A549 (cell line): ENCODE data around the gene ILK. TPM values are rescaled to one million over a fixed set of nuclear protein-coding genes. Genes with fewer than 3 reads are reported as not detected.

Source experiments
- ATAC-seq, 2 experiments: fragments of 200-7000 bp in 1 of 2; fragments of >200 bp in 1 of 2; cut with Nextera tagmentation in 1 of 2; cut with Tn5 transposase in 1 of 2; 3 replicates each; pipeline versions ENCODE4 v1.8.0 to v1.9.1; 2018 to 2020; ENCODE audit warnings: mild to moderate bottlenecking in 1 of 2, moderate library complexity in 1 of 2
- CTCF ChIA-PET: fragments of 300-600 bp; sonication (Branson Sonifier 250); formaldehyde crosslinking; extraction: SDS; loops from one replicate; lab custom pipeline; 2021; ENCODE audit warnings: antibody characterized with exemption, inconsistent platforms; lab: Yijun Ruan, JAX
- POLR2A ChIA-PET: fragments of 350-600 bp; formaldehyde crosslinking; extraction: SDS; loops from one replicate; lab custom pipeline; 2021; ENCODE audit warnings: antibody characterized with exemption, inconsistent platforms; lab: Yijun Ruan, JAX
- DNase-seq, 2 experiments: peaks; one replicate each; pipeline versions ENCODE4 v3.0.0 to v3.0.0-alpha.2; 2011 to 2016; ENCODE audit warnings: low read depth in 1 of 2, low spot score in 1 of 2
- FAIRE-seq: peaks from 2 replicates; lab custom pipeline; 2011; peaks lifted over from hg19 to GRCh38; lab: Jason Lieb, UNC
- H3K27ac ChIP-seq, 2 experiments: fragments of >200 bp; sonication (Bioruptor Twin); formaldehyde crosslinking; 3 replicates each; pipeline ENCODE4 v1.5.1; 2016 to 2017
- H3K4me1 ChIP-seq: fragments of >200 bp; sonication (Bioruptor Twin); formaldehyde crosslinking; 3 replicates; pipeline ENCODE4 v1.6.1; 2016
- H3K4me2 ChIP-seq: fragments of >200 bp; sonication (Bioruptor Twin); formaldehyde crosslinking; 3 replicates; pipeline ENCODE4 v1.6.1; 2016
- H3K4me3 ChIP-seq: fragments of >200 bp; sonication (Bioruptor Twin); formaldehyde crosslinking; 3 replicates; pipeline ENCODE4 v1.5.1; 2016
- H3K9me3 ChIP-seq: fragments of >200 bp; sonication (Bioruptor Twin); formaldehyde crosslinking; 3 replicates; pipeline ENCODE4 v1.6.1; 2016
- BHLHE40 ChIP-seq: IDR thresholded peaks from 2 replicates; pipeline ENCODE4 v1.6.1; 2012; ENCODE audit warnings: low read depth, low read length, inconsistent platforms
- CBX2 ChIP-seq: fragments of 200-600 bp; sonication (generic); IDR thresholded peaks from 2 replicates; pipeline ENCODE4 v1.6.1; 2016; ENCODE audit warnings: low read depth, mild to moderate bottlenecking, borderline replicate concordance
- CBX8 ChIP-seq: fragments of 200-600 bp; sonication (generic); IDR thresholded peaks from 2 replicates; pipeline ENCODE4 v1.6.1; 2016
- CEBPB ChIP-seq, 2 experiments: fragments of >200 bp in 1 of 2; sonication (Bioruptor Twin) in 1 of 2; formaldehyde crosslinking in 1 of 2; IDR thresholded peaks; 2 replicates each; pipeline ENCODE4 v1.6.1; 2012 to 2016
- CHD2 ChIP-seq: fragments of 150-350 bp; IDR thresholded peaks from 2 replicates; pipeline ENCODE4 v1.6.1; 2014; ENCODE audit warnings: low read length; ENCODE audit not compliant: partially characterized antibody
- EP300 ChIP-seq, 2 experiments: fragments of >200 bp; sonication (Bioruptor Twin); formaldehyde crosslinking; IDR thresholded peaks; 2 replicates in 1 of 2; 3 replicates in 1 of 2; pipeline ENCODE4 v1.6.1; 2016 to 2017
- ESRRA ChIP-seq: fragments of 150-350 bp; IDR thresholded peaks from 2 replicates; pipeline ENCODE4 v1.6.1; 2014; ENCODE audit warnings: mild to moderate bottlenecking, low read length, borderline replicate concordance
- FOSB ChIP-seq: fragments of 250-450 bp; sonication (Bioruptor Pico); IDR thresholded peaks from 2 replicates; pipeline ENCODE4 v1.5.0; 2020; ENCODE audit warnings: mild to moderate bottlenecking, moderate library complexity
- HDAC2 ChIP-seq: fragments of 200-600 bp; sonication (generic); IDR thresholded peaks from 2 replicates; pipeline ENCODE4 v1.6.1; 2016
- HOXB13 ChIP-seq: fragments of 250-450 bp; sonication (Bioruptor Pico); IDR thresholded peaks from 2 replicates; pipeline ENCODE4 v1.5.0; 2020; ENCODE audit warnings: low read depth, mild to moderate bottlenecking, moderate library complexity
- JUN ChIP-seq, 2 experiments: fragments of >200 bp; sonication (Bioruptor Twin); formaldehyde crosslinking; IDR thresholded peaks; 2 replicates in 1 of 2; 3 replicates in 1 of 2; pipeline ENCODE4 v1.6.1; 2016 to 2017
- JUNB ChIP-seq: fragments of >200 bp; sonication (Bioruptor Twin); formaldehyde crosslinking; IDR thresholded peaks from 2 replicates; pipeline ENCODE4 v1.6.1; 2016
- MAFK ChIP-seq: fragments of 450-650 bp; IDR thresholded peaks from 2 replicates; pipeline ENCODE4 v1.6.1; 2014; ENCODE audit not compliant: partially characterized antibody
- MAZ ChIP-seq: fragments of 150-350 bp; IDR thresholded peaks from 2 replicates; pipeline ENCODE4 v1.6.1; 2014; ENCODE audit warnings: antibody characterized with exemption, low read depth, low read length, borderline replicate concordance
- MYC ChIP-seq: IDR thresholded peaks from 2 replicates; pipeline ENCODE4 v1.6.1; 2012; ENCODE audit warnings: mild to moderate bottlenecking, inconsistent platforms, low read length, improper control_type of control experiment, borderline replicate concordance
- NFE2L2 ChIP-seq: fragments of 150-350 bp; conservative IDR thresholded peaks from 2 replicates; pipeline ENCODE4 v1.6.1; 2014; ENCODE audit warnings: low read length
- NPAS2 ChIP-seq: fragments of 250-450 bp; sonication (Bioruptor Pico); IDR thresholded peaks from 2 replicates; pipeline ENCODE4 v1.8.0; 2022; ENCODE audit warnings: mild to moderate bottlenecking, moderate library complexity, borderline replicate concordance
- PHF8 ChIP-seq: fragments of 200-600 bp; sonication (generic); IDR thresholded peaks from 2 replicates; pipeline ENCODE4 v1.6.1; 2016; ENCODE audit warnings: low read depth, mild to moderate bottlenecking, antibody characterized with exemption, moderate library complexity, borderline replicate concordance
- RAD21 ChIP-seq, 2 experiments: fragments of >200 bp in 1 of 2; sonication (Bioruptor Twin) in 1 of 2; formaldehyde crosslinking in 1 of 2; IDR thresholded peaks in 1 of 2; conservative IDR thresholded peaks in 1 of 2; 2 replicates in 1 of 2; 3 replicates in 1 of 2; pipeline ENCODE4 v1.6.1; 2012 to 2018; ENCODE audit warnings: inconsistent platforms in 1 of 2
- RARB ChIP-seq: fragments of 250-450 bp; sonication (Bioruptor Pico); IDR thresholded peaks from 2 replicates; pipeline ENCODE4 v1.8.0; 2021; ENCODE audit warnings: mild to moderate bottlenecking, moderate library complexity
- RCOR1 ChIP-seq: fragments of 150-350 bp; IDR thresholded peaks from 2 replicates; pipeline ENCODE4 v1.6.1; 2014; ENCODE audit warnings: antibody characterized with exemption, low read length, low read depth
- TFCP2L1 ChIP-seq: fragments of 250-450 bp; sonication (Bioruptor Pico); IDR thresholded peaks from 2 replicates; pipeline ENCODE4 v1.5.0; 2021; ENCODE audit warnings: mild to moderate bottlenecking
- TP53 ChIP-seq: fragments of 250-450 bp; sonication (Bioruptor Pico); IDR thresholded peaks from 2 replicates; pipeline ENCODE4 v1.5.0; 2021; ENCODE audit warnings: mild to moderate bottlenecking, moderate library complexity
- ZNF302 ChIP-seq: fragments of 250-450 bp; sonication (Bioruptor Pico); IDR thresholded peaks from 2 replicates; pipeline ENCODE4 v1.9.0; 2021; ENCODE audit warnings: inconsistent platforms, mild to moderate bottlenecking, moderate library complexity
- WGBS: methylation state at CpG from one replicate; pipeline ENCODE4 v1.1.6; 2017; ENCODE audit errors: missing lambda C conversion rate; 5-methylcytosine and 5-hydroxymethylcytosine counted together
- polyA plus RNA-seq, 4 experiments: library from polyadenylated mRNA; depleted of rRNA in 3 of 4; stranded (reverse); fragments of >200 nt; fragmentation: RNase III in 1 of 4; extraction: RNeasy Plus Mini Kit Qiagen cat#74134 plus additional on column Dnase treatment in 1 of 4; gene quantifications; 2 replicates in 3 of 4; 3 replicates in 1 of 4; pipeline ENCODE4 v1.2.3, GENCODE V29; 2011 to 2017
- TF ChIP-seq, protein P1 (sequence below): fragments of 250-450 bp; sonication (Bioruptor Pico); IDR thresholded peaks from 2 replicates; pipeline ENCODE4 v1.5.0; 2021; ENCODE audit warnings: mild to moderate bottlenecking, moderate library complexity, borderline replicate concordance
- TF ChIP-seq, protein P2 (sequence below): IDR thresholded peaks from 2 replicates; pipeline ENCODE4 v1.6.1; 2012
- TF ChIP-seq, protein P3 (sequence below): fragments of >200 bp; sonication (Bioruptor Twin); formaldehyde crosslinking; IDR thresholded peaks from 2 replicates; pipeline ENCODE4 v1.6.1; 2016
- TF ChIP-seq, protein P4 (sequence below): fragments of 450-650 bp; IDR thresholded peaks from 2 replicates; pipeline ENCODE4 v1.6.1; 2014; ENCODE audit warnings: antibody characterized with exemption
- TF ChIP-seq, protein P5 (sequence below): fragments of 150-350 bp; IDR thresholded peaks from 2 replicates; pipeline ENCODE4 v1.6.1; 2014; ENCODE audit warnings: low read depth, mild to moderate bottlenecking, low read length

ILK gene
- polyA plus RNA-seq, 2 of the 4 experiments (the other 2 are of a cell fraction): 108 to 109 TPM

DNA sequence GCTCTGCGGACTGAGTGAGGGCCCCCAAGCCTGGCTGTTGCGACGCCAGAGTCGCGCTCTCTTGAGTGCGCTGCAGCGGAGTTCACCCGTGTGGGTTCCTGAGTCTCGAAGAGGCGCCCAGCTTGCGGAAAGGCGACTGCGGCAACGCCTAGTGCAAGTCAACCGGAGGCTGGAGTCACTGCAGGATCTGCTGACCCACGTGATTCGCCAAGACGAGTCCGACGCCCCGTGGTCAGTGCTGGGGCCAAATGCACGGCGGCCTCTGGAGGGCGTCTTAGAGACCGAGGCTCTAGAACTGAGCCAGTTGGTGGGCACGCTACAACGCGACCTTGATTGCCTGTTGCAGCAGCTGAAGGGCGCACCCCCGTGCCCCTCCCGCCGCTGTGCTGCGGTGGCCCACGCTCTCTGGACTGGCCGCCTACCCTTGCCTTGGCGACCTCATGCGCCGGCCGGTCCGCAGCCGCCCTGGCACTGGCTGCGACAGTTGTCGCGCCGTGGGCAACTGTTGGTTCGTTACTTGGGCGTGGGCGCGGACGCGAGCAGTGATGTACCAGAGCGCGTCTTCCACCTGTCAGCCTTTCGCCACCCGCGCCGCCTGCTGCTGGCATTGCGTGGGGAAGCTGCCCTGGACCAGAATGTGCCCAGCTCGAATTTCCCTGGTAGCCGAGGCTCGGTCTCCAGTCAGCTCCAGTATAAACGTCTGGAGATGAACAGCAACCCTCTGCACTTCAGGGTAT, 32.7 kb upstream of the ILK start:
- POLR2A ChIA-PET: no interaction called here
- Histone ChIP-seq H3K4me2 (no peak overlapping the region), H3K4me3 (no peak overlapping the region), H3K9me3 (no peaks in the 10 kb centered on the region), H3K4me1 (peaks cover 6% of the 10 kb centered on the region; the same call in 2 of the 3 replicates), H3K27ac (no peak overlapping the region)
- CTCF ChIA-PET: interaction anchor here (1.1 to 2.8 kb wide), 4 partner anchors 8 to 113 kb away, joined by 3 to 6 read pairs (median 4); partner anchors contain the start of gene MRPL17
- DNase-seq (no peak), ATAC-seq (no peak), FAIRE-seq (no peak)
- 94% methylated on average over 51 of the region's 62 CpGs for WGBS
- TF ChIP-seq JUNB (no peak), CBX8 (no peak), MYC (no peak), JUN (IDR thresholded peaks at IDR 0.05) (no peak), MAZ (no peak), RAD21 (conservative IDR thresholded peaks at IDR 0.05 in 1 of 2, IDR thresholded peaks at IDR 0.05 in 1 of 2) (no peak), RARB (CRISPR knock-in tag) (no peak), BHLHE40 (no peak), RCOR1 (no peak), ESRRA (no peak), HDAC2 (no peak), CBX2 (no peak), EP300 (IDR thresholded peaks at IDR 0.05) (no peak)
- TF ChIP-seq, protein P1, sequence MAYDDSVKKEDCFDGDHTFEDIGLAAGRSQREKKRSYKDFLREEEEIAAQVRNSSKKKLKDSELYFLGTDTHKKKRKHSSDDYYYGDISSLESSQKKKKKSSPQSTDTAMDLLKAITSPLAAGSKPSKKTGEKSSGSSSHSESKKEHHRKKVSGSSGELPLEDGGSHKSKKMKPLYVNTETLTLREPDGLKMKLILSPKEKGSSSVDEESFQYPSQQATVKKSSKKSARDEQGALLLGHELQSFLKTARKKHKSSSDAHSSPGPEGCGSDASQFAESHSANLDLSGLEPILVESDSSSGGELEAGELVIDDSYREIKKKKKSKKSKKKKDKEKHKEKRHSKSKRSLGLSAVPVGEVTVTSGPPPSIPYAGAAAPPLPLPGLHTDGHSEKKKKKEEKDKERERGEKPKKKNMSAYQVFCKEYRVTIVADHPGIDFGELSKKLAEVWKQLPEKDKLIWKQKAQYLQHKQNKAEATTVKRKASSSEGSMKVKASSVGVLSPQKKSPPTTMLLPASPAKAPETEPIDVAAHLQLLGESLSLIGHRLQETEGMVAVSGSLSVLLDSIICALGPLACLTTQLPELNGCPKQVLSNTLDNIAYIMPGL: no peak

DNA sequence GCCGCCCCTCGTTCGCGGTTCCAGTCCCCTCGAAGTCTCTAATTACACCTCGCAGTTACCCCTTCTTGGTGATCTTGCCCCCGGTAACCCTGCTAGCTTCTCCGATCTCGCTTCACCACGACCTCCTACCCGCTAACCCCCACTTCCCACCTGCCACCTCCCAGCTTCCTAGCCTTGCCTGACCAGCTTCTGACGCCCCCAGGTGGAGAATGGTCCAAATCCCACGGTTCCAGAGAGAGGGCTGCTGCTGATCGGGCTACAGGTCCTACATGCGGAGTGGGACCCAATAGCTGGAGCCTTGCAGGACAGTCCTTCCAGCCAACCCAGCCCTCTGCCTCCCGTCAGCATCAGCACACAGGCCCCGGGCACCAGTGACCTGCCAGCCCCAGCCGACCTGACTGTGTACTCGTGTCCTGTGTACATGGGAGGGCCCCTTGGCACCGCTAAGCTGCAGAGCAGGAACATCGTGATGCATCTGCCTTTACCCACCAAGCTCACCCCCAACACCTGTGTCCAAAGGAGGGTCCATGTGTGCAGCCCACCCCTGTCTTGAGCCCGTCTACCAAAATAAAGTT, 32.1 kb upstream of the ILK start:
- DNase-seq: no peak
- ATAC-seq: no peak
- Histone ChIP-seq H3K4me3 (no peak overlapping the region), H3K4me1 (peaks cover 6% of the 10 kb centered on the region; the same call in 2 of the 3 replicates), H3K27ac (no peak overlapping the region), H3K4me2 (no peak overlapping the region), H3K9me3 (no peaks in the 10 kb centered on the region)
- 87% methylated on average over 19 of the region's 22 CpGs for WGBS
- ChIA-PET POLR2A (no interaction called here), CTCF (interaction anchor here (1.1 to 2.8 kb wide), 3 partner anchors 8 to 42 kb away, joined by 3 to 6 read pairs (median 3); no protein-coding TSS in a partner anchor)
- FAIRE-seq: no peak
- TF ChIP-seq, protein P2, sequence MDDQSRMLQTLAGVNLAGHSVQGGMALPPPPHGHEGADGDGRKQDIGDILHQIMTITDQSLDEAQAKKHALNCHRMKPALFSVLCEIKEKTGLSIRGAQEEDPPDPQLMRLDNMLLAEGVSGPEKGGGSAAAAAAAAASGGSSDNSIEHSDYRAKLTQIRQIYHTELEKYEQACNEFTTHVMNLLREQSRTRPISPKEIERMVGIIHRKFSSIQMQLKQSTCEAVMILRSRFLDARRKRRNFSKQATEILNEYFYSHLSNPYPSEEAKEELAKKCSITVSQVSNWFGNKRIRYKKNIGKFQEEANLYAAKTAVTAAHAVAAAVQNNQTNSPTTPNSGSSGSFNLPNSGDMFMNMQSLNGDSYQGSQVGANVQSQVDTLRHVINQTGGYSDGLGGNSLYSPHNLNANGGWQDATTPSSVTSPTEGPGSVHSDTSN: no peak
- TF ChIP-seq MAZ: no peak
- TF ChIP-seq NFE2L2: no peak
- TF ChIP-seq NPAS2: no peak
- no peak for TF ChIP-seq MAFK
- TF ChIP-seq, protein P3, sequence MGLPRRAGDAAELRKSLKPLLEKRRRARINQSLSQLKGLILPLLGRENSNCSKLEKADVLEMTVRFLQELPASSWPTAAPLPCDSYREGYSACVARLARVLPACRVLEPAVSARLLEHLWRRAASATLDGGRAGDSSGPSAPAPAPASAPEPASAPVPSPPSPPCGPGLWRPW: no peak
- no peak for TF ChIP-seq CEBPB (IDR thresholded peaks at IDR 0.05)
- TF ChIP-seq HOXB13 (CRISPR knock-in tag): no peak
- TF ChIP-seq CHD2: no peak
- TF ChIP-seq TP53: no peak
- TF ChIP-seq, protein P4, sequence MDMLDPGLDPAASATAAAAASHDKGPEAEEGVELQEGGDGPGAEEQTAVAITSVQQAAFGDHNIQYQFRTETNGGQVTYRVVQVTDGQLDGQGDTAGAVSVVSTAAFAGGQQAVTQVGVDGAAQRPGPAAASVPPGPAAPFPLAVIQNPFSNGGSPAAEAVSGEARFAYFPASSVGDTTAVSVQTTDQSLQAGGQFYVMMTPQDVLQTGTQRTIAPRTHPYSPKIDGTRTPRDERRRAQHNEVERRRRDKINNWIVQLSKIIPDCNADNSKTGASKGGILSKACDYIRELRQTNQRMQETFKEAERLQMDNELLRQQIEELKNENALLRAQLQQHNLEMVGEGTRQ: no peak
- TF ChIP-seq, protein P5, sequence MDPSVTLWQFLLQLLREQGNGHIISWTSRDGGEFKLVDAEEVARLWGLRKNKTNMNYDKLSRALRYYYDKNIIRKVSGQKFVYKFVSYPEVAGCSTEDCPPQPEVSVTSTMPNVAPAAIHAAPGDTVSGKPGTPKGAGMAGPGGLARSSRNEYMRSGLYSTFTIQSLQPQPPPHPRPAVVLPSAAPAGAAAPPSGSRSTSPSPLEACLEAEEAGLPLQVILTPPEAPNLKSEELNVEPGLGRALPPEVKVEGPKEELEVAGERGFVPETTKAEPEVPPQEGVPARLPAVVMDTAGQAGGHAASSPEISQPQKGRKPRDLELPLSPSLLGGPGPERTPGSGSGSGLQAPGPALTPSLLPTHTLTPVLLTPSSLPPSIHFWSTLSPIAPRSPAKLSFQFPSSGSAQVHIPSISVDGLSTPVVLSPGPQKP: no peak
- no peak for TF ChIP-seq ZNF302 (CRISPR knock-in tag)
- no peak for TF ChIP-seq MYC
- no peak for TF ChIP-seq CBX8
- no peak for TF ChIP-seq PHF8
- no peak for TF ChIP-seq TFCP2L1 (CRISPR knock-in tag)
- TF ChIP-seq FOSB: no peak
